ENCODE data around the gene JMJD4.

JMJD4 gene

DNA sequence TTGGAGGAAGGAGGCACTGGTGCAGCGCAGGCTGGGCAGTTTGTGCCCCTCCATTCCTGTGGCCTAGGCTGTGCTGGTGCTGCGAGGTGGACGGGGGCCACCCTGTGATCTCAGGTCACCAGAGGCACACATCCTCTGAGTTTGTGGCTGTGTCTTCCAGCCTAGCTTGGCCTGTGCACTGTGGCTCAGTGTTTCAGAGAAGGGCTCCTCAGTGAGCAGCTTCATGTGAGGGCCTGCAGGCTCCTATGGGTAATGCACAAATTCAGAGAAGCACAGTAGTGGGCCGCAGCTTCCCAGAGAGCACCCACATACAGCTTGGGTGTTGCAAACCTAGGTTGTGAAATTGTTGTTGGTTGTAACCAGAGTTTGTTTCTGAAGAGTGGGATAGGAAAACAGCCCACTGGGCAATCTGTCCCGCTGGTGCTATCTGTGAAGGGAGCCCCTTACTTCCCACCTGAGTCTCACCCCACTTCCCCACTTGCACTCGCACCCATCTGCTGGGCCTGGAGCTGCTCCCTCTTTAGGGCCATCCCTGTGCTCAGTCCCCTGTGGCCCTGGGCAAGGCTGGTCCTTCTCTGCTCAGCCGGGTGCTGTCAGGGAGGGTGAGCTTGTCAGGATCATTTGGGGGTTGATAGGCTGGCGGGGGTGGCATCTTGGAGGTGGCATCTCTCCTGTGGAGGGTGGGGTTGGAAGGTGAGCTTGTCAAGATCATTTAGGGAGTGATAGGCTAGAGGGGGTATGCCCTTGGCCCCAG, 30.3 kb upstream of the JMJD4 start:
- DNase-seq (ENCODE audit: low read depth) = no peak
- TF ChIP-seq, protein P1, sequence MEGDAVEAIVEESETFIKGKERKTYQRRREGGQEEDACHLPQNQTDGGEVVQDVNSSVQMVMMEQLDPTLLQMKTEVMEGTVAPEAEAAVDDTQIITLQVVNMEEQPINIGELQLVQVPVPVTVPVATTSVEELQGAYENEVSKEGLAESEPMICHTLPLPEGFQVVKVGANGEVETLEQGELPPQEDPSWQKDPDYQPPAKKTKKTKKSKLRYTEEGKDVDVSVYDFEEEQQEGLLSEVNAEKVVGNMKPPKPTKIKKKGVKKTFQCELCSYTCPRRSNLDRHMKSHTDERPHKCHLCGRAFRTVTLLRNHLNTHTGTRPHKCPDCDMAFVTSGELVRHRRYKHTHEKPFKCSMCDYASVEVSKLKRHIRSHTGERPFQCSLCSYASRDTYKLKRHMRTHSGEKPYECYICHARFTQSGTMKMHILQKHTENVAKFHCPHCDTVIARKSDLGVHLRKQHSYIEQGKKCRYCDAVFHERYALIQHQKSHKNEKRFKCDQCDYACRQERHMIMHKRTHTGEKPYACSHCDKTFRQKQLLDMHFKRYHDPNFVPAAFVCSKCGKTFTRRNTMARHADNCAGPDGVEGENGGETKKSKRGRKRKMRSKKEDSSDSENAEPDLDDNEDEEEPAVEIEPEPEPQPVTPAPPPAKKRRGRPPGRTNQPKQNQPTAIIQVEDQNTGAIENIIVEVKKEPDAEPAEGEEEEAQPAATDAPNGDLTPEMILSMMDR (conservative IDR thresholded peaks at IDR 0.05; ENCODE audit: low read depth, low read length) = no peak
- no peak overlapping the region for H3K4me3 ChIP-seq (ENCODE audit: low read depth, low read length)

DNA sequence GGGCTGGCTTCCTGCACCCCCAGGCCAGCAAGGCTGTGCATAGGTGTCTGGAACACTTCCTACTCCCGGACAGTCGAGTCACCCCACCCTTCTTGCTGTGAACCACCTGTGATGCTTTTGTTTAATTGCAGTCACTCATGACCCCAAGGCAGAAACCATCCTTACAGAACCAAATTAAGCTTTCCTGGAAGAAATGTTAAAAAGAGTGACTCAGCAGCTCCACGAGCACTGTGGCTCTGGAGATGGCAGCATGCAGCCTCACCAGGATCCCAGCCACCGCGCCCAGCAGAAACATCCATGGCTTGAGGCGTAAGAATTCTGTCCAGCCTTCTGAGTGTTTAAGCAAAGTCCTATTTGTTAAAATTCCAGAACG, 28.9 kb upstream of the JMJD4 start:
- no peak overlapping the region for H3K4me3 ChIP-seq (ENCODE audit: low read depth, low read length)
- no peak for DNase-seq (ENCODE audit: low read depth)
- TF ChIP-seq, protein P1 (conservative IDR thresholded peaks at IDR 0.05; ENCODE audit: low read depth, low read length) = no peak

DNA sequence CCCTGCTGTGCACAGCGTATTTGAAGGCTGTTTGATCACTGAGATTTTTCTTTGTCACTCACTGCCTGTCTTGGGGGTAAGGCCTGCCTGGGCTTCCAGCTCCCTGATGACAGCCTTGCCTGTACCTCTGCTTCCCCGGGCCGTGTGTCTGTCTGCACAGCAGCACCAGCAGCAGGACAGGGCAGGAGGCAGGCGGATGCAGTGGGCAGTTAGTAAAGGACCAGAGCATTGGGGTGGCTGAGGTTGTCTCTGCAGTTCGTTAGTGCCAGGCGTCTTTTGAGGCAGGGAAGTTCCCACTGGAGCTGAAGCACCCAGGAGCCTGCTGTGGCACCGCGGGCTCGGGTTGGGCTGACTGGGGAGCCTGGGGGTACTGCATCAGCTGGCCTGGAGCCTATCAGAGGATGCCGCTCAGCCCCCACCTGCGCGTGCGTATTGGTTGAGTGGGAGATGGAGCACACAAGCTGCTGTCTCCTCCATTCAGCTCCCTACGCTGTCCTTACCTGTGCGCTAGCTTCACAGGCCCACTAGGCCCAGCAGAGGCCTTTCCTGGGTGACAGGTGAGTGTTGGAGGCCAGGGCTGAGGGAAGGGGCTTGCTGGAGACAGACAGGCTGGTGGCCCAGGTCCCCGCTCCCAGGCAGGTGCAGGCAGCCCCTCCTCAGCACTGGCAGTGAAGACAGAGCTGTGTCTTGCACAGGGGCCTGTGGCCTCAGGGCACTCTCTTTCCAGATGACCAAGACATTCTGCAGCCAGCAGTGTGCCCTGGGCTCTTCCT, 28.3 kb upstream of the JMJD4 start:
- TF ChIP-seq, protein P1 (conservative IDR thresholded peaks at IDR 0.05; ENCODE audit: low read depth, low read length) = no peak
- DNase-seq (ENCODE audit: low read depth) = no peak
- H3K4me3 ChIP-seq (ENCODE audit: low read depth, low read length) = no peak overlapping the region

DNA sequence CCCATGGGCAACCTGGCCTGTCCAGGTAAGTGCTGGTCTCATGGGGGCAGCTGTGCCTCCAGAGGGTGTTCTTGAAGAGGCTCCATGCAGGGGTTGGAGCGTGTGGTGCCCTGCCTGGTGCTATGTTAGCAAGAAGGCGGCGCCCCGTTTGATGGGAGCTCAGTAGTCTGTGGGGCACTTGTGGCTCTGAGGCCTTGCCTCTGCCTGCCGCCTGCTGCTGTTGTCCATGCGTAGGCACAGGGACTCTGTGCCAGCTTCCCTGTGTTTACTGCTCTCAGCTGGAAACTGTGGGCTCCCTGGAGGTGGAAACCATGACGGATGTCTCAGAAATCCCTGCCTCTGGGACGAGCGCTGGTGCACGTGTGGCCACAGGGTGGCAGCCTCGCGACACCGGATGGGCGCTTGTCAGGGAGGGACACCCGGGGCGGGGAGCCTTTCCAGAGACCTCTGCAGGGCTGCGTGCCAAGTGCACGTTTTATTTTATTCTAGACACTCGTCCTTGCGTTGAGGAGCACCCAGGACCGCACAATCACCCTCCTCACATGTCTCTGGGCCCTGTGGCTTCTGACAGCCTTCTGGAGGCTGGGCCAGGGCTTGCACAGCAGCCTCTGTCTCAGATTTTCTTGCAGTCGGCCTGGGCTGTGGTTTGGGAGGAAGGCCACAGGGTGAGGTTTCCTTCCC, 27.3 kb upstream of the JMJD4 start:
- no peak overlapping the region for H3K4me3 ChIP-seq (ENCODE audit: low read depth, low read length)
- DNase-seq (ENCODE audit: low read depth) = peak; percentile 76
- TF ChIP-seq, protein P1 (conservative IDR thresholded peaks at IDR 0.05; ENCODE audit: low read depth, low read length) = peak; percentile 77

DNA sequence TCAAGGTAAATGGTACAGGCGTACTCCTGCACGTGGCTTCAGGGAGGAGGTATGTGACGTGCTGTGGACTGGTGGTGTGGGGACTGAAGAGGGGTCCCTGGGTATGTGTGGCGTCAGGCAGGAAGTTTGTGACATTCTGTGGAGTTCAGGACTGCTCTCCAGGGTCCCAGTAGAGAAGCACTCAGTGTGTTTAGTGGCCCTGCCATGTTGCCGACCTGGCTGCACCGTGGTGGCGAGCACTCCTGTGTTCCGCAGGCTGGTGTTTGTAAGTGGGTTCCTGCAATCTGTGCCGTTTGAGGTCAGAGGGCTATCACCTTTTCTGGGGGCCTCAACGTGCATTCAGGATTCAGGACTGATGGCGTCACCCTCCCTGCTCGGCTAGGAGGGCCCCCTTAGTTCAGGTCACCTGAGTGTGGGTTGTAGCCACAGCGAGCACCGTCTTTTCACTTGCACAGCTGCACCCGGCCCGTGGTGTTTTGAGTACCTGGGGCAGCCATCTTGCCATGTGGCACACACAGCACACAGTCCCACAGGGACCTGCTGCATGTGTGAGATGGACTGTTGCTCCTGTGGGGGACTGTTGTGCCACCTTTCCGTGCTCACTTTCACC, 26.6 kb upstream of the JMJD4 start:
- TF ChIP-seq, protein P1 (conservative IDR thresholded peaks at IDR 0.05; ENCODE audit: low read depth, low read length) = no peak
- H3K4me3 ChIP-seq (ENCODE audit: low read depth, low read length) = no peak overlapping the region
- DNase-seq (ENCODE audit: low read depth) = no peak

DNA sequence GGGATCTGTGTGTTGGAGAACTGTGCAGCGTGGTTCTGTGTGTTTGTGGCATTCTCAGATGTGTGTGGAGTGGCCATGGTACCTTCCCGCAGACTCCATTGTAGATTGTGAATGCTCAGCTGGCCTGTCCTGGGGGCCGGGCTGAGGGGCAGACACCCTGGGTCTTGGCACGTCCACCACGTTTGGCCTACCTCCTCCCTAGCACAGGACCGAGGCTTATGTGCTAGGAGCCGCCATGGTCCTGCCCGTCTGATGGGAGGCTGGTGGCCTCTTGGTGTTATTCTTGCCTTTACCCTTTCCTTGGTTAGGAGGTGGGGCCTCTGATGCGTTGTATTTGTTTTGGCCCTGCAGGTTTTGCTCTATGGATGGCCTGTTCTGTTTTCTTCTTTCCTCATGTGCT, 25.3 kb upstream of the JMJD4 start:
- DNase-seq (ENCODE audit: low read depth) = no peak
- TF ChIP-seq, protein P1 (conservative IDR thresholded peaks at IDR 0.05; ENCODE audit: low read depth, low read length) = no peak
- H3K4me3 ChIP-seq (ENCODE audit: low read depth, low read length) = no peak overlapping the region
